Fibroblast of skin of left biceps (primary cell): ENCODE measurements around the gene ESRRB.

ENCODE experiments used
- DNase-seq, 2 experiments: peaks; one replicate each; pipeline ENCODE4 v3.0.0-alpha.2; 2013; ENCODE audit warnings: low read depth in 2 of 2

The ESRRB gene

GRCh38 chr14:76375947-76376404, at the start of gene ESRRB:
ESRRB (plus strand) TSS chr14:76376137; CDS start chr14:76376402, 265 bp downstream.
- DNase-seq = no peak

- DNase-seq = no peak
These were observed 48.8 kb upstream of the ESRRB start for GRCh38 chr14:76326918-76327689.

DNA sequence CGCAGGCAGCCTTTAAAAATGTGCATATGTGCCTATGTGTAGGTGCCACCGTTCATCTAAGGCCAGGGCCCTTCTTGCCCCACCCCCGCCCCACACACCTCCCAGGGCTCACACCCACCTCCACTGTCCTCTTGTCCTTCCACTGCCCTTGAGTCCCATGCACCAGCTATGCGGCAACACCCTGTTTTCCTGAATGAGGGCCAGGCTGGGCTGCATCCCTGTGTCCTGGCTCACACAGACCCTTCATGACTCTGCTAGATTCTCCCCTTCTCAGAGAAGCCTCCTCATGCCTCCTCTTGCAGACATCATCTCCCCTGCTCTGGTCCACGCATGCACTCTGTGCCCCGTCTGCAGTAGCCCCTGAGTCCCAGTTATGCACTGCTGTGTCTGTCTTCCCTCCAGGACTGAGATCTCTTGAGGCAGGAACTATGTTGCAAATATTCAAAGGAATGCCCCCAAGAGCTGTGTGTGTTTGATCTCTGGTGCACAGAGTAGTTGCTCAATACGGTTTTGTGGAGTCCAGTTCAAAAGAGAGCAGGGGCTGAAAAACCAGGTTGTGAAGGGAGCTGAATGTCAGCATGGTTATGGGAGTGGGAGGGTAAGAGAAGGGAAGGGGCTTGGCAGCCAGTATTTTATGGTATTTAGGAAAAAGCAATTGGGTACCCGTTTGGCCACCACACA, 47.3 kb upstream of the ESRRB start:
- DNase-seq = no peak

- DNase-seq = no peak
These were observed 46.6 kb upstream of the ESRRB start for GRCh38 chr14:76329154-76329928.

DNA sequence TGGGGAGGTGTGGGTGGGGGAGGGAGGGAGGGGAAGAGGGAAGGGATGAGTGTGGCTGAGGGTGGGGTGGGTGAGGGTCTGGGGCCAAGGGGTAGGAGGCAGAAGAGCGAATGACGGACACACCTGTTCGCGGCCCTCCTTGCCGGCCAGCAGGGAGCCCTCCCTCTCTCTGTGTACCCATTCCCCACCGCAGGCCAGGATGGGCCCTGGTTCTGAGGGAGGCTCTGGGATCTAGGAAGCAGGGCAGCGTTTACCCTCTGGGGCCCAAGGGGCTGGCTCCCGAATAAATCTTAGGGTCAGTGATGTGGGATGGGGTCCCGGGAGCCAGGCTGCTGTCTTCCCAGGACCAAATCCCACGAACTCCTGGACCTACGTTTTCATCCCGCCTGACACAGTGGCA, 46.0 kb upstream of the ESRRB start:
- no peak for DNase-seq

- no peak for DNase-seq
These were observed 45.3 kb upstream of the ESRRB start for GRCh38 chr14:76330411-76331327.

- DNase-seq = no peak
These were observed 44.5 kb upstream of the ESRRB start for GRCh38 chr14:76331328-76332011.

GRCh38 chr14:76333664-76334063, 42.3 kb upstream of the ESRRB start:
- DNase-seq = no peak

DNA sequence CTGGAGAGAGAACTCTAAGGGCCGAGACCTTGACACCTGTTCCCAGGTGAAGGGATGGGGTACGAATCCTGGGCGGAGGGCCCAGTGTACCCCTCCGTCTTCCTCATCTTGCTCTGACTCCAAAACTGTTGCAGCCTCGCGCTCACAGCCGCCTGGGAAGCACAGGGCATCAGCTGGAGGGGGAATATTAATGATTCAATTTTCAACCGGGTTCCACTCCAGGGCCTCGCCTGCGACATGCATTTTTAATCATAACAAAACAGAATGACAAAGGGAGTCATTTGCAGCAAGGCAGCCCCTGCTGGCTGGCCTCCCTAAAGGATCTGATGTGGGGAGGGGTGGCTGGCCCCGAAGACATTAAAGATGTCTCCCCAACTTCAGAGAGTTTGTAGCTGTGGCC, 41.6 kb upstream of the ESRRB start:
- no peak for DNase-seq

GRCh38 chr14:76336876-76337275, 39.1 kb upstream of the ESRRB start:
- DNase-seq = no peak

DNA sequence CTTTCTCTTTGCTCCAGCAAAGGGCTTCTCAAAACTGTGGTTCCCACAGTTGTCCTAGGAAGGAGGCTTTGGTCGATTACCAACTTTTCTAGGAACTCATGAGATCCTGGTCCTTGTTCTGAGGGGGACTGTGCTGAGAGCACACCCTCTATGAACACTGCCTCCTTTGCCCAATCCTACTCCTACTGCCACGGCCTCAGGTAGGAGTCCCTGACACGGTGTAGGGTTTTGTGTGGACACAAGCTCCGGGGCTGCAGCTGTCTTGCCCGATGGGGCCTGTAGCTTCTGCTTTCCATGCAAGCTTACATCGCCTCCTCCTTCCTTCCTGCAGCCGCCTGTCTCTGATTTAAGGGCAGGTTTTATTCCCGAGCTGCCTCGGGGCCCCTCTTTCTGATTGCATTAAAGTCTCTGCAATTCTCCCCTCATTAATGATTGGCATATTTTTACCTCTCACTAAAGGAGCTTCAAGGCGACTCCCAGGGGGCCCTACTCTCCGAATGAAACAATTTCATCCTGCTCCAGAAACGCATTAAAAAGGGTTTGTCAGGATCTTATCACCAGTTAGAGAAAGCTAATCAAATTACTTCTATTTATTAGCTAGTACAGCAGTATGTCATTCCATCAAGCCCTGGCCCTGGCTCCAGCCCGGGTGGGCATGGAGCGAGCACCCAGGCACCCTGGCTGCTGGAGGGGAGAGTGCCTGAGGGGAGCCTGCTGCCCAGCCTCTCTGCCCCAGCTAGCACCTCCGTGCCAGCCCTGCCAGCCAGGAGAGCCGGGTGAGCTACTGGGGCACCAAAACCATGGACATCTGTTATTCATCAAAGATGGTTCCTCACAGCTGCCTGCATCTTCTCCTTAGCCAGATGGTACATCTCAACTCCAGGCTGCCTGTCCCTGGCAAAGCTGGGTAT, 38.0 kb upstream of the ESRRB start:
- DNase-seq = no peak

DNA sequence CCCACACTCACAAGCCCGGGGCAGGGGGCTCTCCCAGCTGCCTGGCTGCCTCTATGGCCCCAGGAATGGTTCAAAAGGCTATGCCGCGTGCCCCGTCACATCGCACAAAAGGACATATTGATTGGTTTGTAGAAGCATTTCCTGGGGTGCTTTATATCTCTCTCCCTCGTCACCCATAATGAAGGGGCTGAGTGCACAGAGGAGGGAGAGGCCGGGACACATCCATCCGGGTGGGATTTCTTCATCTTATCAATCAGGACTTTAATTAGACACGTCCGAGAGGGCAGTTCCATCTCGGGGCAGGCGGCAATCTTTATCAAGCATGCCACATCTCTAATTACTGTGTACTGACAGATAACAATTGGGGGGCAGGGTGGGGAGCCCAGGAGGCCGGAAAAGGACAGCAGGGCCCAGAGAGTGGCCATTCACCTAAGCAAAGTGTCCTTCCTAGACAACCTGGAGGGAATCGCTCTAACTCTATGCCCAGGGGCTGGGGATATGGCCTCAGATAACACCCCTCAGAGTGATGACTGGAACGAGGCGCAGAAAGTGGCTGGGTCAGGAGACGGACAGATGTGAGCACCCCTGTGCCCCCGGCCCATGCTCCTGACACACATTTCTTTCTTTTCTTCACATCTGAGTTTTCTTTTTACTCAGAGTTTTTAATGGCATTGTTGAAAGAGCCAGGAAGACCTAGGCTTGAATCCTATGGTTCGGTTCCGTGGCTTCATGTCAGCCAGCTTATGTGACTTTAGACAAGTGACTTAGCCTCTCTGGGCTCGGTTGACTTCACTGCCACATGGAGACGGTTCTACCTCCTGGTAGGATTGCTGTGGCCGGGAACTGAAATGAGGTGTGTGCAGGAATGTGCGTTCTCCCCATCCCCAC, 36.0 kb upstream of the ESRRB start:
- DNase-seq = no peak

- no peak for DNase-seq
These were observed 32.6 kb upstream of the ESRRB start for GRCh38 chr14:76343386-76343785.

DNA sequence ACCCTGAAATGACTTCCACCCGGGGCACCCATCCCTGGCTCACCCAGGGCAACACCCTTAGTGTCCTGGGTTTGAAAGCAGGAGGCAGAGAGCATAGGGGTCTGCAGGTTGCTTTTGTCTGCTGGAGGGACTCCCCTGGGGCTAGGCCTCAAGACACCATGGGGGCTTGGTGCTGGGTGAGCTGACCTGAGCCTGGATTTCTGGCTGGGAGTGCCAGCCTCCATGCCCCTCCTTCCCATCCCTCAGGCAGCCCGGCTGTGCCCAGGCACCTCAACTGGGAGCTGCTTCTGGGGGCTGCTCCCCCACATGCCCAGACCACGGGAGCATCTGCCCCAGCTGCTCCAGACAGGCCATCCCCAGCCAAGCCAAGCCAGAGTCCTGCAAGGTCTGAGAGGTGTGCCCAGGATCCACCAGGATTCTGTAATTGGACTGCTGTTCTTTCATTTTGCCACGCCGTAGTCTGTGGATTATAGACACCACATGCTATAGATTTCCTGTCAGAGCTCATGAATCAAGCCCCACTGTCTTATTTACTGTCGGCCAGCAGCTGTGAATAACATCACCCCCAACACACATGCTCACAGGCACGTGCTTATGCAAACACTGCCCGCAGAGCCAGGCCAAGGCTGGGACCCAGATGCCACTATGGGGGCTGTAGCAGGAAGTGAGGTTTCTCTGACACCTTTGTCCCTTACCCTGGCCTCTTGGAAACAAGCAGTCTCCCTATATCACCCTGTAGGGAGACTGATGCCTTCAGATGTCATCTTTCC, 29.4 kb upstream of the ESRRB start:
- DNase-seq = no peak

DNA sequence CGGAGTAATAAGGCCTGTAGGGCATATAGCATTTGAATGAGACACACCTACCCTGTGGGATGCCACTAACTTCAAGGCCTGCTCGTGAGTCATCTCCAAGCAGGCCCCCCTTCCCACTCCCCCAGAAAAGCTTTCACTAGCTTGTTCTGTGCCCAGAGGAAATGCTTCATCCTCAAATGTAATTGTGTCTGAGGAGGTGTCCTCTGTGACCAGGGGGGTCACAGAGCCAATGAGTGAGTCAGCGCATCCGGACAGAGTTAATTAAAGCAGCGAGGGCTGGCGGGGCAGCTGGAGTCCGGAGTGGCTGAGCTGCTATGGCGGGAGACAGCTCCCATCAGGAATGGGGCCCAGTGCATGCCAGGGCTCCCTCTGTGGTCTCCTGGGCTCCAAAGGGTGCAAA, 27.0 kb upstream of the ESRRB start:
- DNase-seq = no peak

DNA sequence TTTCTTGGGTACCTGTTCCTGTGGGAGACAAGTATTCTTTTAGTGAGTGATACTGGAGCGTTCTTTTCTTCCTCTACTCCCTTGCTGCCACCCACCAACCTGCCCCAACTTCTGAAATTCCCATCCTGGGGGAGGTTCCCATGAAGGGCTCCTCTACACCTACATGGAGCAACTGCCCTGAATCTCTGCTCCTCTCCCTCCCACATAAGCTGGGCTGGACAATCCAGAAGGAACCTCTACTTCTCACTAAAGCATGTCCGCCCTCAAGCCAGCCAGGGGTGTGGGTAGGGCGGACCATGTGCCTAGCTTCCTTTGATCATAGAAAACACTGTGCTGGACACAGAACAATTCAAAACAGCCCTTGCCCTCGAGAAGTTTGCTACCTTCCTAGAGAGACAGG, 25.9 kb upstream of the ESRRB start:
- DNase-seq = no peak

GRCh38 chr14:76350671-76351070, 25.3 kb upstream of the ESRRB start:
- DNase-seq = no peak

DNA sequence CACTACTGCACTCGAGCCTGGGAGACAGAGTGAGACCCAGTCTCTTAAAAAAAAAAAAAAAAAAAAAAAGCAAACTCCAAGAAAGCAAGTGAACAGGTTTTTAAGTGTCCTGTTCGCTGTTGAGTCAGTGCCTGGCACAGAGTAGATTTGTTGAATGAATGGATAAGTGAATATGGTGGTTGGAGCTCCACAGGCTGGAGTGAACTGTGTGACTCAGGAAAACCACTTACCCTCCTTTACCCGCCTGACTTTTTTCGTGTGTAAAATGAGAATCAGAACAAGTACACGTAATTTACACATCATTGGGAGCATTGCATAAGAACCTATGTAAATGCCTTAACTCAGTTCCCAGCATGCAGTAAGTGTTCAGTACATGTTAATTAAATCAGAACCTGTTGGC, 24.0 kb upstream of the ESRRB start:
- DNase-seq = no peak
